ENCODE measurements around the gene ADAM33. TPM values are rescaled to one million over a fixed set of nuclear protein-coding genes. Genes with fewer than 3 reads are reported as not detected.
A peak's percentile ranks its signal among the peaks of the same experiment; 100 is the strongest.

The ADAM33 gene
- polyA plus RNA-seq (2012; ENCODE audit: insufficient read depth, insufficient read length): 2.0 TPM

- H3K4me3 ChIP-seq (ENCODE audit: low read length): no peak within 1 kb of the TSS
- no peak for DNase-seq (ENCODE audit: low read depth, low spot score)
Observed at GRCh38 chr20:3681931-3682781, at the start of gene ADAM33. TSS of gene ADAM33 (minus strand) at chr20:3682010. CDS start at chr20:3682004, 6 bp downstream.

- no peak for DNase-seq (ENCODE audit: low read depth, low spot score)
- no peak overlapping the region for H3K4me3 ChIP-seq (ENCODE audit: low read length)
Observed at GRCh38 chr20:3730803-3731672, 49.2 kb upstream of the ADAM33 start.

- no peak for DNase-seq (ENCODE audit: low read depth, low spot score)
- H3K4me3 ChIP-seq (ENCODE audit: low read length): no peak overlapping the region
Observed at GRCh38 chr20:3729811-3730540, 48.2 kb upstream of the ADAM33 start.

GRCh38 chr20:3729378-3729777 lies 47.6 kb upstream of the ADAM33 start:
- no peak for DNase-seq (ENCODE audit: low read depth, low spot score)
- no peak overlapping the region for H3K4me3 ChIP-seq (ENCODE audit: low read length)

- H3K4me3 ChIP-seq (ENCODE audit: low read length): no peak overlapping the region
- no peak for DNase-seq (ENCODE audit: low read depth, low spot score)
Observed at GRCh38 chr20:3728876-3729275, 47.1 kb upstream of the ADAM33 start.

GRCh38 chr20:3728354-3728753 lies 46.5 kb upstream of the ADAM33 start:
- H3K4me3 ChIP-seq (ENCODE audit: low read length): no peak overlapping the region
- no peak for DNase-seq (ENCODE audit: low read depth, low spot score)

GRCh38 chr20:3727401-3728021 lies 45.7 kb upstream of the ADAM33 start:
- H3K4me3 ChIP-seq (ENCODE audit: low read length): no peak overlapping the region
- no peak for DNase-seq (ENCODE audit: low read depth, low spot score)

- DNase-seq (ENCODE audit: low read depth, low spot score): no peak
- no peak overlapping the region for H3K4me3 ChIP-seq (ENCODE audit: low read length)
Observed at GRCh38 chr20:3724356-3724755, 42.5 kb upstream of the ADAM33 start.

- no peak for DNase-seq (ENCODE audit: low read depth, low spot score)
- no peak overlapping the region for H3K4me3 ChIP-seq (ENCODE audit: low read length)
Observed at GRCh38 chr20:3723284-3723683, 41.5 kb upstream of the ADAM33 start.

- no peak for DNase-seq (ENCODE audit: low read depth, low spot score)
- H3K4me3 ChIP-seq (ENCODE audit: low read length): no peak overlapping the region
Observed at GRCh38 chr20:3721912-3722311, 40.1 kb upstream of the ADAM33 start.

GRCh38 chr20:3720626-3721025 lies 38.8 kb upstream of the ADAM33 start:
- H3K4me3 ChIP-seq (ENCODE audit: low read length): no peak overlapping the region
- no peak for DNase-seq (ENCODE audit: low read depth, low spot score)

GRCh38 chr20:3720068-3720467 lies 38.3 kb upstream of the ADAM33 start:
- H3K4me3 ChIP-seq (ENCODE audit: low read length): no peak overlapping the region
- no peak for DNase-seq (ENCODE audit: low read depth, low spot score)

GRCh38 chr20:3719046-3719445 lies 37.2 kb upstream of the ADAM33 start:
- H3K4me3 ChIP-seq (ENCODE audit: low read length): no peak overlapping the region
- DNase-seq (ENCODE audit: low read depth, low spot score): no peak

- H3K4me3 ChIP-seq (ENCODE audit: low read length): no peak overlapping the region
- peak; percentile 30 for DNase-seq (ENCODE audit: low read depth, low spot score)
Observed at GRCh38 chr20:3716195-3716834, 34.5 kb upstream of the ADAM33 start.

- H3K4me3 ChIP-seq (ENCODE audit: low read length): no peak overlapping the region
- DNase-seq (ENCODE audit: low read depth, low spot score): no peak
Observed at GRCh38 chr20:3714092-3714491, 32.3 kb upstream of the ADAM33 start.

- DNase-seq (ENCODE audit: low read depth, low spot score): no peak
- H3K4me3 ChIP-seq (ENCODE audit: low read length): no peak within 1 kb of the TSS
Observed at GRCh38 chr20:3712279-3712873, 30.6 kb upstream of the ADAM33 start, which contains the start of gene SIGLEC1. TSS of gene SIGLEC1 (minus strand) at chr20:3712600. CDS start at chr20:3707128, 5,472 bp downstream.

- DNase-seq (ENCODE audit: low read depth, low spot score): no peak
- no peak overlapping the region for H3K4me3 ChIP-seq (ENCODE audit: low read length)
Observed at GRCh38 chr20:3711484-3711941, 29.7 kb upstream of the ADAM33 start.

Measured in Jurkat, Clone E6-1 (cell line).